Smooth muscle cell (in vitro differentiated cells): ENCODE results near the gene CAGE1. TPM values are rescaled to one million over a fixed set of nuclear protein-coding genes. Genes with fewer than 3 reads are reported as not detected.

Experiments
- DNase-seq: peaks from one replicate; lab custom pipeline; 2025; ENCODE audit not compliant: unreplicated experiment; lab: John Stamatoyannopoulos, UW
- H2AFZ ChIP-seq: fragments of 200-600 bp; sonication (generic); 2 replicates; pipeline ENCODE4 v1.6.0; 2016; ENCODE audit warnings: antibody characterized with exemption, low read depth, mild to moderate bottlenecking
- H3F3A ChIP-seq: fragments of 200-600 bp; sonication (generic); 2 replicates; pipeline ENCODE4 v1.6.0; 2017; ENCODE audit warnings: antibody characterized with exemption, low read depth
- H3K27ac ChIP-seq: fragments of 200-600 bp; sonication (generic); 2 replicates; pipeline ENCODE4 v1.5.1; 2016; ENCODE audit warnings: low read depth, mild to moderate bottlenecking
- H3K27me3 ChIP-seq: fragments of 200-600 bp; sonication (generic); 2 replicates; pipeline ENCODE4 v1.6.1; 2016; ENCODE audit warnings: low read depth, mild to moderate bottlenecking
- H3K36me3 ChIP-seq: fragments of 200-600 bp; sonication (generic); 2 replicates; pipeline ENCODE4 v1.5.1; 2016; ENCODE audit warnings: low read depth
- H3K4me1 ChIP-seq: fragments of 200-600 bp; sonication (generic); 2 replicates; pipeline ENCODE4 v1.5.1; 2016; ENCODE audit warnings: low read depth
- H3K4me2 ChIP-seq: fragments of 200-600 bp; sonication (generic); 2 replicates; pipeline ENCODE4 v1.6.0; 2016; ENCODE audit warnings: mild to moderate bottlenecking
- H3K4me3 ChIP-seq: fragments of 200-600 bp; sonication (generic); 2 replicates; pipeline ENCODE4 v1.5.1; 2016; ENCODE audit warnings: mild to moderate bottlenecking
- H3K79me2 ChIP-seq: fragments of 200-600 bp; sonication (generic); 2 replicates; pipeline ENCODE4 v1.6.0; 2016; ENCODE audit warnings: low read depth, mild to moderate bottlenecking
- H3K9ac ChIP-seq: fragments of 200-600 bp; sonication (generic); 2 replicates; pipeline ENCODE4 v1.6.0; 2016; ENCODE audit warnings: low read depth
- H3K9me3 ChIP-seq: fragments of 200-600 bp; sonication (generic); replicated peaks from 2 replicates; pipeline ENCODE4 v1.5.1; 2016; ENCODE audit warnings: low read depth
- H4K20me1 ChIP-seq: fragments of 200-600 bp; sonication (generic); 2 replicates; pipeline ENCODE4 v1.6.0; 2016; ENCODE audit warnings: low read depth
- WGBS: methylation state at CpG from one replicate; pipeline ENCODE4 v1.1.7; 2016; ENCODE audit warnings: low lambda C conversion rate; 5-methylcytosine and 5-hydroxymethylcytosine counted together
- polyA plus RNA-seq: library from polyadenylated mRNA; unstranded; fragments of >200 nt; fragmentation: Nextera tagmentation; extraction: Ambion mirVana; gene quantifications from 2 replicates; pipeline ENCODE4 v1.2.1, GENCODE V29; 2016
- total RNA-seq: library from RNA; depleted of rRNA; stranded (reverse); fragments of >200 nt; gene quantifications from 2 replicates; pipeline ENCODE4 v1.2.3, GENCODE V29; 2014
- TF ChIP-seq, protein P1 (sequence below): fragments of 200-600 bp; sonication (generic); IDR thresholded peaks from 2 replicates; pipeline ENCODE4 v1.5.1; 2017; ENCODE audit warnings: borderline replicate concordance, mild to moderate bottlenecking, antibody characterized with exemption; ENCODE audit not compliant: insufficient read depth, poor library complexity, severe bottlenecking

CAGE1 gene
- total and polyA plus RNA-seq, 2 experiments from 2014 or later, result not detected

DNA sequence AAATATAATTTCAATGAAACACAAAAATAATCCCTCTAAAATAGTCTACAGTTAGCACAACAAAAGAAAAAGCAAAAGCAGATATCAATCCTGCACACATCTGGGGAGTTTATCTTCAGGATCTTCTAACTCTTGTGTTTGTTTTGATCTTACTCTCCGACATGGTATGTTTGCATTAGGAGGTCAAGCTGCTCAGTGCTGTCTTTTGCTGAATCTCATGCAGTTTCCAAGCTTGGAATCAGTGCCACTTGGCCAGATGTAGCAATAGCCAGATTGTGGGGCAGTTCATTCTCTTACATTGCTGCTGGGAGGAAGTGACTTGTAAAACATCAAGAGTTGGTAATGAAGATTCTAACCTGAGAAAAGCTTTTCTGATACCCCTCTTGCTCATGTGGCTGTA lies 29.5 kb upstream of the CAGE1 start:
- Histone ChIP-seq H3K4me3 (no peak overlapping the region), H2AFZ (no peak overlapping the region), H3K9me3 (no peaks in the 10 kb centered on the region), H3K4me1 (peaks cover 6% of the 10 kb centered on the region), H3K4me2 (no peak overlapping the region), H3K27ac (peak overlapping the region; percentile 55), H3K27me3 (no peaks in the 10 kb centered on the region), H4K20me1 (no peaks in the 10 kb centered on the region), H3K36me3 (peaks cover 6% of the 10 kb centered on the region), H3F3A (no peaks in the 10 kb centered on the region), H3K79me2 (no peaks in the 10 kb centered on the region), H3K9ac (no peak overlapping the region)
- no peak for DNase-seq
- TF ChIP-seq, protein P1, sequence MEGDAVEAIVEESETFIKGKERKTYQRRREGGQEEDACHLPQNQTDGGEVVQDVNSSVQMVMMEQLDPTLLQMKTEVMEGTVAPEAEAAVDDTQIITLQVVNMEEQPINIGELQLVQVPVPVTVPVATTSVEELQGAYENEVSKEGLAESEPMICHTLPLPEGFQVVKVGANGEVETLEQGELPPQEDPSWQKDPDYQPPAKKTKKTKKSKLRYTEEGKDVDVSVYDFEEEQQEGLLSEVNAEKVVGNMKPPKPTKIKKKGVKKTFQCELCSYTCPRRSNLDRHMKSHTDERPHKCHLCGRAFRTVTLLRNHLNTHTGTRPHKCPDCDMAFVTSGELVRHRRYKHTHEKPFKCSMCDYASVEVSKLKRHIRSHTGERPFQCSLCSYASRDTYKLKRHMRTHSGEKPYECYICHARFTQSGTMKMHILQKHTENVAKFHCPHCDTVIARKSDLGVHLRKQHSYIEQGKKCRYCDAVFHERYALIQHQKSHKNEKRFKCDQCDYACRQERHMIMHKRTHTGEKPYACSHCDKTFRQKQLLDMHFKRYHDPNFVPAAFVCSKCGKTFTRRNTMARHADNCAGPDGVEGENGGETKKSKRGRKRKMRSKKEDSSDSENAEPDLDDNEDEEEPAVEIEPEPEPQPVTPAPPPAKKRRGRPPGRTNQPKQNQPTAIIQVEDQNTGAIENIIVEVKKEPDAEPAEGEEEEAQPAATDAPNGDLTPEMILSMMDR, result no peak
- WGBS, result 31% methylated on average over 1 of the region's 1 CpG

DNA sequence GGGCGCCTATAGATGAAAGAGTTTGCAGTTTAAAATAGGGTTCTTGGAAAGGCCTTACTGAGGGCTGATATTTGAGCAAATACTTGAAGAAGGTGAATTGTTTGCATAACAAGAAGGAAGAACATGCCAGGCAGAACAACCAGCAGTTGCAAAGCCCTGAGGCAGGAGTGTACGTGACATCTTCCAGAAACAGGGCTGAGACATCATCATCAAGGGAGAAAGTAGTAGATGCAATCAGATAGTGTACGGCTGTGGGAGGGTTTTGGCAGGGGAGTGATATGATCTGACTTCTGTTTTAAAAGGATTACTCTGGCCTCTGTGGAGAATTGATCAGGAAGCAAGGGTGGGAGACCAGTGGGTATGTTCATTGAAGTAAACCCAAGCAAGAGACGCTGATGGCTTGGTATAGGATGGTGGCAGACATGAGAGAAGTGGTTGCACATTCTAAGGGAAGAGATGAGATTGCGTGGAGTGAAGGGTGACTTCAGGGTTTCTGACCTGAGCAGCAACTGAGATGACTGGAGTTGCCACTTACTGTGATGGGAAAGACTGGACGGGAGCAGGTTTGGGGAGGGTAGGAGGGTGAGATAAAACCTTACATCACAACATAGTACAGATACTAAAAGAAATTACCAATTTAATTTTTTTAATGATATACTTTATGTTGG lies 28.8 kb upstream of the CAGE1 start:
- DNase-seq, result no peak
- Histone ChIP-seq H3K9me3 (no peaks in the 10 kb centered on the region), H2AFZ (no peak overlapping the region), H3F3A (no peaks in the 10 kb centered on the region), H3K36me3 (peaks cover 7% of the 10 kb centered on the region), H4K20me1 (no peaks in the 10 kb centered on the region), H3K9ac (peak overlapping the region; percentile 2), H3K27ac (peak overlapping the region; percentile 55), H3K4me3 (no peak overlapping the region), H3K27me3 (no peaks in the 10 kb centered on the region), H3K4me1 (peaks cover 13% of the 10 kb centered on the region), H3K79me2 (no peaks in the 10 kb centered on the region), H3K4me2 (no peak overlapping the region)
- 47% methylated on average over 6 of the region's 6 CpGs for WGBS
- TF ChIP-seq, protein P1, result no peak

DNA sequence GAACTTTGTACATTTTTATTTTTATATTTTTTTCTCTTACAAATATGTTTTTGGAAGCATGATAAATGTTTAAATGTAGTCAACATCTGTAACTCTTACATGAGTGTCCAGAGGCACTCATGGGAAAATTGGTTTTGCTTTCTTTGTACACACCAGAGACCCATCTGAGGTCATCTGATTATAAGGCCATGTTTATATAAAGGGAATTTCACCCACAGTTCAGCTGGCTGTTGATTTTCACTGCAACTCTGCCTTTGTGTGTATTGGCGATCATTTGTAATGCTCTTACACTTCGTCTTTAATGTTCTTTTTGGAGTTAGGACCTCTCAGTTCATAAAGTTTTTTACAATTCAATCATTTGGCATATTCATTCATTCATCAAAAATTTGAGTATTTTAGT lies 28.1 kb upstream of the CAGE1 start:
- Histone ChIP-seq H3K9me3 (no peaks in the 10 kb centered on the region), H3K79me2 (no peaks in the 10 kb centered on the region), H3K4me3 (no peak overlapping the region), H3K27me3 (no peaks in the 10 kb centered on the region), H3K9ac (peak overlapping the region; percentile 2), H3K4me1 (peaks cover 19% of the 10 kb centered on the region), H2AFZ (no peak overlapping the region), H3F3A (no peaks in the 10 kb centered on the region), H3K36me3 (peaks cover 12% of the 10 kb centered on the region), H3K4me2 (no peak overlapping the region), H3K27ac (peak overlapping the region; percentile 55), H4K20me1 (no peaks in the 10 kb centered on the region)
- TF ChIP-seq, protein P1, result no peak
- no peak for DNase-seq
- WGBS, result 89% methylated on average over 2 of the region's 2 CpGs

DNA sequence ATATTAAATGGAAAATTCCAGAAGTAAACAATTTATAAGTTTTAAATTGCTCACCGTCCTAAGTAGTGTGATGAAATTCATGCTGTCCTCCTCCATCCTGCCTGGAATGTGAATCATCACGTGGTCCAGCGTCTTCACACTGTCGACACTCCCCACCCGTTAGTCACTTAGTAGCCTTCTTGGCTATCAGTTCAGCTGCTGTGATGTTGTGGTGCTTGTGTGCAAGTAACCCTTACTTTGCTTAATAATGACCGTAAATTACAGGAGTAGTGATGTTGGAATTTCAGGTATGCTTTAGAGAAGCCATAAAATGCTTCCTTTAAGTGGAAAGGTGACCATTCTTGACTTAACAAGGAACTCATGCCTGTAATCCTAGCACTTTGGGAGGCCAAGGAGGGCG lies 25.3 kb upstream of the CAGE1 start:
- no peaks in the 10 kb centered on the region for H3K79me2 ChIP-seq
- H3K4me2 ChIP-seq, result no peak overlapping the region
- no peak overlapping the region for H3K9ac ChIP-seq
- H3F3A ChIP-seq, result no peaks in the 10 kb centered on the region
- H3K9me3 ChIP-seq, result no peaks in the 10 kb centered on the region
- no peak overlapping the region for H2AFZ ChIP-seq
- no peaks in the 10 kb centered on the region for H3K27me3 ChIP-seq
- peaks cover 12% of the 10 kb centered on the region for H3K36me3 ChIP-seq
- no peak overlapping the region for H3K4me3 ChIP-seq
- 26% methylated on average over 7 of the region's 7 CpGs for WGBS
- H3K4me1 ChIP-seq, result peaks cover 22% of the 10 kb centered on the region
- TF ChIP-seq, protein P1, result no peak
- no peaks in the 10 kb centered on the region for H4K20me1 ChIP-seq
- no peak for DNase-seq
- H3K27ac ChIP-seq, result peak overlapping the region; percentile 63
